NCI-H1048 (cell line): ENCODE results near the gene WAC.
A peak's percentile ranks its signal among the peaks of the same experiment; 100 is the strongest.
"Not testable (repeated sequence)": the region's sequence is repeated elsewhere in the genome, so short reads cannot be mapped to it uniquely, and the experiment has no call there.

Source experiments
- DNase-seq: peaks from one replicate; lab custom pipeline; 2025; lab: John Stamatoyannopoulos, UW

The WAC gene

GRCh38 chr10:28532337-28533185, at the start of gene WAC:
Gene WAC, plus strand, starts transcription at chr10:28533118. Its CDS starts 462 bp downstream, at chr10:28533580.
- DNase-seq = peak; percentile 70

- DNase-seq = no peak
Observed at GRCh38 chr10:28489206-28489605, 43.7 kb upstream of the WAC start.

DNA sequence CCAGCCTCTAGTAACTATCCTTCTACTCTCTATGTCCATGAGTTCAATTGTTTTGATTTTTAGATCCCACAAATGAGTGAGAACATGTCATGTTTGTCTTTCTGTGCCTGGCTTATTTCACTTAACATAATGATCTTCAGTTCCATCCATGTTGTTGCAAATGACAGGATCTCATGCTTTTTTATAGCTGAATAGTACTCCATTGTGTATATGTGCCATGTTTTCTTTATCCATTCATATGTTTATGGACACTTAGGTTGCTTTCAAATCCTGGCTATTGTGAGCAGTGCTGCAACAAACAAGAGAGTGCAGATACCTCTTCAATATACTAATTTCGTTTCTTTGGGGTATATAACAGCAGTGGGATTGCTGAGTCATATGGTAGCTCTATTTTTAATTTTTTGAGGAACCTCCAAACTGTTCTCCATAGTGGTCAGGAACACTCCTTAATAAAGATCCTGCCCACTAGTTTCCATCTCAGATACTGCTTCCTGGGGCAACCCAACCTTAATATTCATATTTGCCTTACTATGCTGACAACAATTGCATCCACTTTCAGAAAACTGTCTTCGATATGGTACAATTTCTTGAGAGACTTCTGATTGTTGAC, 42.6 kb upstream of the WAC start:
- not testable (repeated sequence) for DNase-seq

DNA sequence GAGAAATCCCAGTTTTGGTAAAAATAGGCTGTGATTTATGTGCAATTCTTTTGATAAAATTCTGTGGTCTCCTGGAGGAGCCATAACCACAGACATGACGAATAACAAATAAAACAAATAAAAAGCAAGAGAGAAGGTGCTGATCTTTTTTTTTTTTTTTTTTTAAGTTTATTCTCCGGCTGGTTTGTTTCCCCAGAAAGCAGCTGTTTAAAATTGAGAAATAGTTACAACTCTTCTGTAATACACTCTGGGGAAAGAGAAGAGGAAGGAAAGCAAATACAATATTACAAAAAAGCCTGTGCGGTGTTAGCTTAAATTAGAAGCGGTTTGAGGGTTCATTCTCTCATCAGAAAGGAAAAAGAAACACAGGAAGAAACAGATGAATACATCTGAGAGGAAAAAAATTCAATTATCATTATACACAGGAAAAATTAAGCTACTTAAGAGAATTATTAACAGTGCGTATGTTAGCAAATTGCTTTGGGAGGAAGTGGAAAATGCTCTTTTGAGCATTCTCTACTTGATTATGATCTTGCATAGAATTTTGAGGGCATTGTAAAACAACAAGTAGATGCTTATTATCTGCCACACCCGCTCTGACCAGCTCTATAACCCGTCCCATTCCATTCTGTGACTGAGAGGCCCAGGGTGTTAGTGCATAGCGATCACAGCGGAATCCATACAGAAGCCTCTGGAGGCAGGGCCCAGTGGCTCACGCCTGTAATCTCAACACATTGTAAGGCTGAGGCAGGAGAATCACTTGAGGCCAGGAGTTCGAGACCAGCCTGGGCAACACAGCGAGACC, 40.6 kb upstream of the WAC start:
- no peak for DNase-seq

- DNase-seq = no peak
Observed at GRCh38 chr10:28494420-28494819, 38.5 kb upstream of the WAC start.

DNA sequence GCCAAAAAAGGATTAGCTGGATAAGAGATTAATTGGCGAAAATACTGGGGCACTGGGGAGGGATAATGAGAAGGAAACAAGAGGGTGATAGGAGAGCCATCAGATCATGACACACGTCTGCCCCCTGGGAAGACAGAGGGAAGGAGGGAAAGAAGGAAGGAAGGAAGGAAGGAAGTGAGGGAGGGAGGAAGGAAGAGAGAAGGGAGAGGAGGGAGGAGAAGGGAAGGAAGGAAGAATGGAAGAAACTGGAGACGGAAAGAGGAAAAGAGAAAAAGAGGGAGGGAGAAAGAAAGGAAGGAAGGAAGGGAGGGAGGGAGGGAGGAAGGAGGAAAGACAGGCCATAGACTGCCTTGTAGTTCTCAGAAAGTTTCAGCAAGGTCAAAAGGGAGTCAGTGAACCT, 37.8 kb upstream of the WAC start:
- no peak for DNase-seq

DNA sequence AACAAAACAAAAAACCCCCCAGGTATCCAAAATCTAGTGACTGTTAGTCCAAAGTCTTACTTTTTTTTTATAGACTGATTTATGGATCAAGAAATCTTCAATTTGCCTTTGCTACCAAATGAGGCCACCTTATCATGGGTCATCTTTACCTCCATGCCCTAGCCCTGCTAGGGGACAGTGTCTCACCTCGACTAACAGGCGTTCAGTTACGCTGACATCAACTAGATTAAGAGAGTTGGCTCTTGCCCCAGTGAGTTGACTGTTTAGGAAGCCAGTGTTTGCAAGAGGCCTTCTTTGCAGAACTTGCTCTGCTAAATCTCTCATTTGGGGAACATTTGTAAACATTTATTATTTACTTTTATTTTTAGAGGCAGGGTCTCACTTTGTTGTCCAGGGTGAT, 36.9 kb upstream of the WAC start:
- no peak for DNase-seq

DNA sequence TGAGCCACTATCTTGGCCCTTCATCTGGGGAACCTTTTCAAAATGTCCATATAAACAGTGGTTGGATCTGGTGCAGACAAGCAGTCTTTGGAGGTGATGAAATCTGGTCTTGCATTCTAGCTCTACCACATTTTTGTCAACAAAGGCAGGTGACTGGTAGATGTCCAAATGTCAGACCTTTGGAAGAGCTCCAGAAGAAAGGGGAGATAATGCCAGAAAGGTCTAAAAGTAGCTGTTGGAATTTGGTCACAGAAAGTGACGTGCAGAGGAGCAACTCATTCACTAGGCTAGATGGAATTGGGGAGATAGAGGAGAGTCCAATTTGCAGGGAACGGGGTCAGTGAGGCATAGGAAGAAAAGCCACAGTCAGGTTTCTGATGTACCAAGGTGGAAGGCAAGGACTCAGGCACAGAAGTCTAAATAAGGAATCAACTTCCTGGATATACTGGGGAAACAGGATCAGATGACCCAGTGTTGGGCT, 36.4 kb upstream of the WAC start:
- no peak for DNase-seq

DNA sequence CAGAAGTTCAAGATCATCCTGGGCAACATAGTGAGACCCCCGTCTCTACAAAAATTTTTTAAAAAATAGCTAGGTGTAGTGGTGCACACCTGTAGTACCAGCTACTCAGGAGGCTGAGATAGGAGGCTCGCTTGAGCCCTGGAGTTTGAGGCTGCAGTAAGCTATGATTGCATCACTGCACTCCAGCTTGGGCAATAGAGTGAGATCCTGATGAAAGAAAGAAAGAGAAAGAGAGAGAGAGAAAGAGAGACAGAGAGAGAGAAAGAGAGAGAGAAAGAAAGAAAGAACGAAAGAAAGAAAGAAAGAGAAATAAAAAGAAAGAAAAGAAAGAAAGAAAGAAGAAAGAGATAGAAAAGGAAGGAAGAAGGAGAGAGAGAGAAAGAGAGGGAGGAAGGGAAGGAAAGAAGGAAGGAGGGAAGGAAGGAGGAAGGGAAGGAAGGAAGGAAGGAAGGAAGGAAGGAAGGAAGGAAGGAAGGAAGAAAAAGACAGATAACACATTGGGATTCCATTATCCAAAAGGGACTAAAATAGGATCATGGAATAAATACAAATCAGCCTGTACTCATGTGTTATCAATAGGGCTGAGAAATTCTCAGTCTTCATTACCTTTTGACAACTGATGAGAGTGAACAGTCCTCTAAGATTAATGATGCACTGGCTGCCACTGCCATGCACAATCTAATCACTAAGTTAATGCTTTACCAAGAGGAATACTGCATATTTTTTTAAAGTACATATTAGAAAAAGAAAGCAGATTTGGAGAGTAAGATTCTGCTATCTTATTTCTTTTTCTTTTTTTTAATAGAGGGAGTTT, 35.4 kb upstream of the WAC start:
- DNase-seq = no peak

GRCh38 chr10:28500203-28500602, 32.7 kb upstream of the WAC start:
- not testable (repeated sequence) for DNase-seq

DNA sequence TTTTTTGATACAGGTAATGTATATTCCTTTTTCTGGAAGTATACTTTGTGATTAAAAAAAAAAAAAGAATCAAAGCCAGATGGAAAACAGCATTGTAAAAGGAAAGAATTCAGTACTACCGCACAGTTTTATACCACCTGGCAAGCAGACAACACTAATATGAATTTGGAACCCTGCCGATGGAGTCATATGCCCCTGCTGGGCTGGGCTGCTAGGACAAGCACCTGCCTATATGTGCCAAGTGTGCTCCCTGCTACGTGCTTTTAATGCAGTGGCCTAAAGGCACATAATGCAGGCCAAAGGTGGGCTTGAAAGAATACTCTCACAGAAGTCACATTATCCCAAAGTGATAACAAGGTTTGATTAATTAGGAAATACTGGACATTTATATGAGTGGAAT, 29.8 kb upstream of the WAC start:
- DNase-seq = peak; percentile 64

- DNase-seq = no peak
Observed at GRCh38 chr10:28505359-28505959, 27.5 kb upstream of the WAC start.

DNA sequence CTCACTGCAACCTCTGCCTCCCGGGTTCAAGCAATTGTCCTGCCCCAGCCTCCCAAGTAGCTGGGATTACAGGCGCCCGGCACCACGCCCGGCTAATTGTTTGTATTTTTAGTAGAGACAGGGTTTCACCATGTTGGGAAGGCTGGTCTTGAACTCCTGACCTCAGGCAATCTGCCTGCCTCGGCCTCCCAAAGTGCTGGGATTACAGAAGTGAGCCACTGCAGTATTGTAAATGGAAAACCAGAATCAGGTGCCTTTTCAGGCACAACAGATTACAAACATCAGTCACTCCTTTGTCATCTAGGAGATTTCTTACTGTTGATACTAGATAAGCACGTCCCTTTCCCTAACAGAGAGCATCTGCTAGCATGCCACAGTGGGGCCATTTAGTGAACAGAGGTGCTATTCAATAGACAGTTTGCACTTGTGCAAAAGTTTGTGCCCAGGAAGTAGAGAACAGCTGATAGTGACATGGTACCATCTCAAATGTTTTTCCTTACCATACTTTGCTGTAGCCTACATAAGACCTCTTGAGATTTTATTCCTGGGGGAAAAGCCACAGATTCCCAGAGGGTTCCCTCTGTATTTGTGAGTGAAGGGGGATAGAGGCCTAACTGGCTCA, 24.5 kb upstream of the WAC start:
- DNase-seq = no peak

- no peak for DNase-seq
Observed at GRCh38 chr10:28509286-28509685, 23.6 kb upstream of the WAC start.

- no peak for DNase-seq
Observed at GRCh38 chr10:28514648-28515047, 18.3 kb upstream of the WAC start.

DNA sequence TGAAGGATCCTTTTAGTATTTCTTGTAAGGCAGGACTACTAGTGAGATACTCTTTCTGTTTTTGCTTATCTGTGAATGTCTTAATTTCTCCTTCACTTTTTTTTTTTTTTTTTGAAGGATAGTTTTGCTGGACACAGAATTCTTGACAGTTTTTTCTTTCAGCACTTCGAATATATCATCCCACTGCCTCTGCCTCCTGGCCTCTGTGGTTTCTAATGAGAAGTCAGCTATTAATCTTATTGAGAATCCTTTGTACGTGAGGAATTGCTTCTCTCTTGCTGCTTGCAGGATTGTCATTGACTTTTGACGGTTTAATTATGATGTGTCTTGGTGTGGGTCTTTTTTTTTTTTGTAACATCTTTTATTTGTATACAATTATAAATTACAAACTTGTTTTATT, 12.6 kb upstream of the WAC start:
- DNase-seq = no peak

GRCh38 chr10:28520828-28521227, 12.1 kb upstream of the WAC start:
- DNase-seq = not testable (repeated sequence)

GRCh38 chr10:28521961-28522360, 11.0 kb upstream of the WAC start:
- not testable (repeated sequence) for DNase-seq

- DNase-seq = no peak
Observed at GRCh38 chr10:28523725-28524252, 9.1 kb upstream of the WAC start.

- DNase-seq = no peak
Observed at GRCh38 chr10:28530751-28531150, 2.2 kb upstream of the WAC start.

GRCh38 chr10:28533186-28533564, 257 bp downstream of the WAC start:
- DNase-seq = no peak
